Common myeloid progenitor, CD34-positive (primary cell): ENCODE data around the gene MUS81.
A peak's percentile ranks its signal among the peaks of the same experiment; 100 is the strongest.

ENCODE experiments used
- CTCF ChIA-PET: fragments of 350-600 bp; sonication (Branson Sonifier 250); formaldehyde crosslinking; loops from one replicate; lab custom pipeline; 2021; ENCODE audit warnings: antibody characterized with exemption; lab: Charles Lee
- POLR2A ChIA-PET: fragments of 350-600 bp; sonication (Branson Sonifier 250); formaldehyde crosslinking; loops from one replicate; lab custom pipeline; 2021; ENCODE audit warnings: antibody characterized with exemption; lab: Charles Lee
- DNase-seq, 3 donors: peaks; one replicate each; pipeline versions ENCODE4 v3.0.0 to v3.0.0-alpha.2; 2013
- H3K27ac ChIP-seq, 2 experiments: 1 replicate in 1 of 2; 2 replicates in 1 of 2; pipeline ENCODE4 v1.7.0; 2013; ENCODE audit warnings: inconsistent platforms in 2 of 2, low read length in 2 of 2, mild to moderate bottlenecking in 2 of 2, low read depth in 1 of 2, moderate library complexity in 1 of 2; ENCODE audit not compliant: severe bottlenecking in 2 of 2, insufficient read depth in 1 of 2, poor library complexity in 1 of 2
- H3K27me3 ChIP-seq, 5 experiments: replicated peaks in 2 of 5; 1 replicate in 3 of 5; 2 replicates in 2 of 5; pipeline versions ENCODE4 v1.6.1 to v1.7.0; 2013; ENCODE audit warnings: low read length in 4 of 5, mild to moderate bottlenecking in 2 of 5, moderate library complexity in 2 of 5, inconsistent platforms in 1 of 5; ENCODE audit not compliant: insufficient read depth in 5 of 5, control insufficient read depth in 4 of 5
- H3K36me3 ChIP-seq, 4 experiments: 1 replicate in 2 of 4; 2 replicates in 2 of 4; pipeline versions ENCODE4 v1.6.1 to v1.7.0; 2013; ENCODE audit warnings: low read length in 3 of 4, control low read depth in 1 of 4, mild to moderate bottlenecking in 1 of 4; ENCODE audit not compliant: control insufficient read depth in 4 of 4, insufficient read depth in 4 of 4
- H3K4me1 ChIP-seq, 4 experiments: 1 replicate in 3 of 4; 2 replicates in 1 of 4; pipeline versions ENCODE4 v1.6.1 to v1.7.1; 2013; ENCODE audit warnings: low read length in 3 of 4, mild to moderate bottlenecking in 3 of 4, control low read depth in 1 of 4, inconsistent platforms in 1 of 4, moderate library complexity in 1 of 4; ENCODE audit not compliant: control insufficient read depth in 4 of 4, insufficient read depth in 4 of 4; ENCODE audit errors: control extremely low read depth in 1 of 4
- H3K4me3 ChIP-seq, 7 experiments: 1 replicate in 4 of 7; 2 replicates in 3 of 7; pipeline versions ENCODE4 v1.5.1 to v1.7.0; 2013; ENCODE audit warnings: mild to moderate bottlenecking in 7 of 7, low read length in 6 of 7, moderate library complexity in 6 of 7, inconsistent platforms in 2 of 7, low read depth in 2 of 7, control low read depth in 1 of 7; ENCODE audit not compliant: insufficient read depth in 4 of 7, control insufficient read depth in 1 of 7; ENCODE audit errors: extremely low read depth in 1 of 7
- H3K9me3 ChIP-seq, 5 experiments: 1 replicate in 4 of 5; 2 replicates in 1 of 5; pipeline versions ENCODE4 v1.6.1 to v1.7.1; 2013; ENCODE audit warnings: low read length in 4 of 5, mild to moderate bottlenecking in 2 of 5, inconsistent platforms in 1 of 5, low read depth in 1 of 5, moderate library complexity in 1 of 5; ENCODE audit not compliant: control insufficient read depth in 4 of 5, insufficient read depth in 2 of 5; ENCODE audit errors: control extremely low read depth in 1 of 5
- WGBS: methylation state at CpG from one replicate; pipeline ENCODE4 v1.1.5; 2013; ENCODE audit not compliant: insufficient coverage; 5-methylcytosine and 5-hydroxymethylcytosine counted together

The MUS81 gene

GRCh38 chr11:65884716-65885092, 24.5 kb downstream of the MUS81 start:
- 25% methylated on average over 9 of the region's 9 CpGs for WGBS
- ChIA-PET CTCF (interaction anchor here (0.6 to 11.9 kb wide), 42 partner anchors 9 to 789 kb away, joined by 3 to 168 read pairs (median 5); partner anchors contain the start of genes CFL1, EFEMP2, FOSL1 and KAT5), POLR2A (interaction anchor here (0.9 to 2.0 kb wide), 4 partner anchors 9 to 118 kb away, joined by 3 to 11 read pairs (median 4); partner anchors contain the start of genes BANF1, CFL1 and FOSL1)
- H3K4me1 ChIP-seq = peaks cover 3 to 56% (median 41%) of the 10 kb centered on the region in 4 experiments
- no peaks in the 10 kb centered on the region for H3K9me3 ChIP-seq
- H3K36me3 ChIP-seq = peaks cover 7 to 58% (median 44%) of the 10 kb centered on the region in 4 experiments
- no peak overlapping the region for H3K4me3 ChIP-seq
- peak; percentile 77 to 88 (median 84) for DNase-seq
- H3K27me3 ChIP-seq = no peaks in the 10 kb centered on the region
- no peak overlapping the region for H3K27ac ChIP-seq

DNA sequence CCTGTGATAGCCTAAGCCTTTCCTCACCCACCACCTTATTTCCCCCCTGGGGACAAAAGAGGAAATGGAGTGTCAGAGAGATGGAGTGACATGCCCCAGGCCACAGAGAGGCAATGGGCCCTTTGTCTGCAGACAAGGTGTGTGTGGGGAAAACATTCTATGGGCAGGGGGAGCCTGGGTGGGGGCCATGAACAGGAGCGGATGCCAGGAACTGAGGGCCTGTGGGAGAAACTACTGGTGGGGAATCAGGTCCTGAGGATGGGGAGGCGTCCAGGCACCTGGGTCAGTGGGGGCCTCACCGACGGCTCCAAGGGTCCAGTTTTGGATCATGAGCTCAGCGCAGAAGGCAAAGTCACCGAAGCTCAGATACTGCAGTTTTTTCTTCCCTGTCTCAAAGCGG, 25.0 kb downstream of the MUS81 start:
- Histone ChIP-seq H3K9me3 (no peaks in the 10 kb centered on the region), H3K36me3 (peaks cover 7 to 58% (median 44%) of the 10 kb centered on the region in 4 experiments), H3K4me3 (no peak overlapping the region), H3K27ac (no peak overlapping the region), H3K4me1 (peaks cover 7 to 56% (median 42%) of the 10 kb centered on the region in 4 experiments), H3K27me3 (no peaks in the 10 kb centered on the region)
- ChIA-PET POLR2A (interaction anchor here (0.9 to 2.0 kb wide), 4 partner anchors 9 to 117 kb away, joined by 3 to 11 read pairs (median 4); partner anchors contain the start of genes BANF1, CFL1 and FOSL1), CTCF (interaction anchor here (0.6 to 11.9 kb wide), 37 partner anchors 9 to 789 kb away, joined by 3 to 168 read pairs (median 5); partner anchors contain the start of genes CFL1, EFEMP2, FOSL1 and KAT5)
- no peak for DNase-seq
- 97% methylated on average over 7 of the region's 7 CpGs for WGBS

GRCh38 chr11:65885808-65886536, 25.7 kb downstream of the MUS81 start:
- DNase-seq = no peak
- Histone ChIP-seq H3K27ac (no peak overlapping the region), H3K9me3 (no peaks in the 10 kb centered on the region), H3K4me3 (no peak overlapping the region), H3K4me1 (peaks cover 7 to 52% (median 43%) of the 10 kb centered on the region in 4 experiments), H3K36me3 (peaks cover 7 to 58% (median 44%) of the 10 kb centered on the region in 4 experiments), H3K27me3 (no peaks in the 10 kb centered on the region)
- POLR2A ChIA-PET = interaction anchor here (0.6 to 2.0 kb wide), 3 partner anchors 14 to 232 kb away, joined by 3 to 7 read pairs (median 4); partner anchors contain the start of gene FOSL1
- WGBS = 97% methylated on average over 9 of the region's 12 CpGs
- CTCF ChIA-PET = interaction anchor here (1.0 to 11.9 kb wide), 27 partner anchors 8 to 259 kb away, joined by 3 to 168 read pairs (median 8); partner anchors contain the start of genes CFL1, EFEMP2, FOSL1 and KAT5

DNA sequence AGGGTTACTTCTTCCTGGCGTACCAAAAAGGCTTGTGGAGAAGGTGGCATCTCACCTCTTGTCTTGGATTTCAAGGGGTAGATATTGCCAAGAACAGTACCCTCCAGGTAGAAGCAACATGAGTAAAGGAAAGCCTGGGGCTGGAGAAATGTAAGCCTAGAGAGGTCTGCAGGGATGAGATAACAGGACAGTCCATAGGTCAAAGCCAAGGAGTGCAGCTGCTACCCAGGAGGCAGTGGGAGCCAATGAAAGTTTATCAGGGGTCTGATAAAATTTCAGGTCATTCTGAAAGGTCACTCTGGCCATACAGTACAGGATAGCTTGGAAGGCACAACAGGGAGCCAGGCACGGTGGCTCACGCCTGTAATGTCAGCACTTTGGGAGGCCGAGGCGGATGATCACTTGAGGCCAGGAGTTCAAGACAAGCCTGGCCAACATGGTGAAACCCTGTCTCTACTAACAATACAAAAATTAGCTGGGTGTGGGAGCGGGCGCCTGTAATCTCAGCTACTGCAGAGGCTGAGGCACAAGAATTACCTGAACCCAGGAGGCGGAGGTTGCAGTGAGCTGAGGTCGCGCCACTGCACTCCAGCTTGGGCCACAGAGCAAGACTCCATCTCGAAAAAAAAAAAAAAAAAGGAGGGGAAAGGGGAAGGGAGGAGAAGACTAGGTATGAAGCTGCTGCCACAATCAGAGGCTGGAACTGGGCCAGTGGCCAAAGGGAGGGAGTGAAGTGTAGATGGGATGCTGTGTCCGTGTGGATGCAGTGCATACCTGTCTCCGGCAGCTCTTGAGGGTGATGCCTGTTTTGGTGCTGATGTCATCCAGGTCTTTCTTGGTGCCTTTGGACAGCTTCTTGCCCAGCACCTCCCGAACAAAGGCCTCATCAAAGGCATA, 26.8 kb downstream of the MUS81 start:
- Histone ChIP-seq H3K27ac (peak overlapping the region in 1 of 2 experiments; percentile 87), H3K36me3 (peaks cover 5 to 50% (median 43%) of the 10 kb centered on the region in 4 experiments), H3K9me3 (no peaks in the 10 kb centered on the region), H3K4me1 (peaks cover 8 to 54% (median 48%) of the 10 kb centered on the region in 4 experiments), H3K27me3 (no peaks in the 10 kb centered on the region), H3K4me3 (peak overlapping the region in 6 of 7 experiments; percentile 78 to 97 (median 88))
- 89% methylated on average over 9 of the region's 14 CpGs for WGBS
- CTCF ChIA-PET = interaction anchor here (0.6 to 11.9 kb wide), 15 partner anchors 7 to 260 kb away, joined by 3 to 168 read pairs (median 20); partner anchors contain the start of genes AP5B1, CFL1, CTSW and EFEMP2
- POLR2A ChIA-PET = interaction anchor here (1.9 to 5.4 kb wide), 2 partner anchors 28 to 30 kb away, joined by 5 to 33 read pairs; partner anchors contain the start of genes CFL1 and MUS81
- no peak for DNase-seq

GRCh38 chr11:65887723-65888162, 27.5 kb downstream of the MUS81 start:
- ChIA-PET CTCF (interaction anchor here (0.9 to 11.9 kb wide), 17 partner anchors 8 to 181 kb away, joined by 3 to 168 read pairs (median 19); partner anchors contain the start of genes AP5B1, C11orf68, CFL1 and CTSW), POLR2A (interaction anchor here (1.1 to 5.4 kb wide), 3 partner anchors 28 to 272 kb away, joined by 3 to 33 read pairs (median 5); partner anchors contain the start of genes CFL1, MUS81 and PCNX3)
- peak overlapping the region in 1 of 2 experiments; percentile 87 for H3K27ac ChIP-seq
- H3K9me3 ChIP-seq = no peaks in the 10 kb centered on the region
- peaks cover 8 to 61% (median 55%) of the 10 kb centered on the region in 4 experiments for H3K4me1 ChIP-seq
- H3K36me3 ChIP-seq = peaks cover 5 to 47% (median 41%) of the 10 kb centered on the region in 4 experiments
- 11% methylated on average over 11 of the region's 23 CpGs for WGBS
- DNase-seq = no peak
- peak overlapping the region; percentile 55 to 97 (median 88) for H3K4me3 ChIP-seq
- no peaks in the 10 kb centered on the region for H3K27me3 ChIP-seq
